Amygdala (tissue), 56 donors: Measurements from ENCODE around the gene SDHAF1.
"Not testable (repeated sequence)": the region's sequence is repeated elsewhere in the genome, so short reads cannot be mapped to it uniquely, and the experiment has no call there.

Experiments used
- DNase-seq, 56 donors: peaks; one replicate each; lab custom pipeline; 2025; lab: John Stamatoyannopoulos, UW

SDHAF1 gene

GRCh38 chr19:35995048-35995993 lies at the start of gene SDHAF1:
Gene SDHAF1 (plus strand): TSS chr19:35995188. CDS start chr19:35995275, 87 bp downstream.
- peak; percentile 32 to 98 (median 92) for DNase-seq

DNA sequence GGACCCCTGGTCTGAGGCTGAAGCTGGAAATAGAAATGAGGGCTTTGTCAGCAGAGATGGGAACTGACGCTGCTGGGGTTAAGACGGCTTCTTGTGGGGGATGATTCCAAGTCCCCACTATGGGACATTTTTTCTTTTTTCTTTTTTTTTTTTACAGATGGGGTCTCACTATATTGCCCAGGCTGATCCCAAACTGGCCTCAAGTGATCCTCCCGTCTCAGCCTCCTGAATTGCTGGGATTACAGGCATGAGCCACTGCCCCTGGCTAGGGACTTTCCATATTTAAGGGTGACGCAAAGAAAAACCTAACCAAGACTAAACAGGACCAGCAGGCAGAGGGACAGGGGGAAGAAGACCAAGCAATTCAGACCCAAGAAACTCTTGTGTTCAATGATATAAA lies 48.8 kb upstream of the SDHAF1 start:
- DNase-seq = no peak

GRCh38 chr19:35949131-35949530 lies 45.9 kb upstream of the SDHAF1 start:
- no peak for DNase-seq

- DNase-seq = no peak
These were observed 38.9 kb upstream of the SDHAF1 start for GRCh38 chr19:35955881-35956634.

DNA sequence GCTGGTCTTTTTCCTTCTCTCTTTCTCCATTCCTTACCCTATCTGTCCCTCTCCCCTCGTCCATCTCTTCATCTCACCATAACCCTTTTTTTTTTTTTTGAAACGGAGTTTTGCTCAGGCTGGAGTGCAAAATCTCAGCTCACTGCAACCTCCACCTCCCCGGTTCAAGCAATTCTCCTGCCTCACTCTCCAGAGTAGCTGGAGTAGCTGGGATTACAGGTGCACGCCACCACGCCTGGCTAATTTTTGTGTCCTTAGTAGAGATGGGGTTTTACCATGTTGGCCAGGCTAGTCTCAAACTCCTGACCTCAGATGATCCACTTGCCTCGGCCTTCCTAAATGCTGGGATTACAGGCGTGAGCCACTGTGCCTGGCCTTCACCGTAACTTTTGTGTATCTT lies 37.6 kb upstream of the SDHAF1 start:
- DNase-seq = not testable (repeated sequence)

GRCh38 chr19:35958660-35959039 lies 36.3 kb upstream of the SDHAF1 start:
- no peak for DNase-seq

GRCh38 chr19:35959040-35959967 lies 35.7 kb upstream of the SDHAF1 start:
- DNase-seq = peak in 32 of 56 donors; percentile 5 to 77 (median 40)

GRCh38 chr19:35959968-35960320 lies 35.0 kb upstream of the SDHAF1 start:
- no peak for DNase-seq

- no peak for DNase-seq
These were observed 34.5 kb upstream of the SDHAF1 start for GRCh38 chr19:35960432-35960972.

GRCh38 chr19:35963514-35963913 lies 31.5 kb upstream of the SDHAF1 start:
- peak in 3 of 56 donors; percentile 7 to 14 (median 8) for DNase-seq

GRCh38 chr19:35966771-35967170 lies 28.2 kb upstream of the SDHAF1 start:
- DNase-seq = no peak

- peak in 2 of 56 donors; percentile 18 to 30 for DNase-seq
These were observed 21.5 kb upstream of the SDHAF1 start for GRCh38 chr19:35973487-35973886.

DNA sequence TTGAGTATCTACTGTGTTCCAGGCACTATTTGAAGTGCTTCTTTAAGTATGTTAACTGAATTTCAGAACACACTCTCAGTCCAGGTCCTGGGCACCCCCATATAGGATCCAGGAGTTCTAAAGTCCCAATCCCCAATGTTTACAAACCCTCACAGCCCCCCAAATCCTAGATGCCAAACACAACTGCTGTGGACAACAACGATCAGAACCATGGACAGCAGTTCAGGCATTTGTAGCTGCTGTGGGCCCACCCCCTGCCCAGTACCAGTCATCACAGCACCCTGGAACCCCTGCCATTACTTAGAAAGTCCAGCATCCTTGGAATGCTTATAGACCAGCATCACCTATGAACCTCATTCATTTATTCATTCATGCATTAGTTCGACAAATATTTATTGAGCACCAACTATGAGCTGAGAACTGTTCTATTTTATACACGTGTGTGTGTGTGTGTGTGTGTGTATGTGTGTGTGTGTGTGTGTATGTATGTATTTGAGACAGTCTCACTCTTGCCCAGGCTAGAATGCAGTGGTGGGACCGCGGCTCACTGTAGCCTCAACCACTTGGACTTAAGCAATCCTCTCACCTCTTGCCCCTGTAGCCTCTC lies 19.3 kb upstream of the SDHAF1 start:
- no peak for DNase-seq

DNA sequence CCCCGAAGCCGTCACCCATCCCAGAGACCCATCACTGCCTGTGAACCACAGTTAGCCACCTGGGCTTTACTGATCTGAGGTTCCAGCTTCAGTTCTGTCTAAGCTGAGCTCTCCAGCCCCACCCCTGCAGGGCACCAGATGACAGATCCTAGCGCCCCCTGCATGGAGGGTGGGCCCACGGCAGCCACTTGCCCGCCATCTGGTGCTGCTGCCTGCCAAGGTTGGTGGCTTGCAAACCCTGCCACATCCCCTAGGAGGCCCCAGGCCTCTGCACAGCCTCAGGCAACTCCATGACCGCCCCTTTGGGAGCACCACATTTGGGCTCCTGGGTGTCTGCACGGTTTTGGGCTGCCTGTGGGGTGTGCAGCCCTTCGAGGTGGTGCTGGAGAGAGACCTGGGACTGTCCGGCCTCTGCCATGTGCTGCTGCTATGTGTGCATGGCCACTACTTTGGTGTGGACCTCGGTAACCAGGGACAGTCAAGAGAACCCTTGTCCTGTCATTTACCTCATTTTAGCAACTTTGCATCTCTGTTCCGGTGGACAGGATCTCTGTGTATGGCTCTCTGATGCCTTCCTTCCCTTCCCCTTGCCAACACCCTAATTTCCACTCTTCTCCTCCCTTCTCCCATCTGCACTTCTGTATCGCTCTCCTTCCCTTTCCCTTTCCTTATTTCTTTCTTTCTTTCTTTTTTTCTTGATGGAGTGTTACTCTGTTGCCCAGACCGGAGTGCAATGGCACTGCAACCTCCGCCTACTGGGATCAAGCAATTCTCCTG lies 17.4 kb upstream of the SDHAF1 start:
- no peak for DNase-seq

DNA sequence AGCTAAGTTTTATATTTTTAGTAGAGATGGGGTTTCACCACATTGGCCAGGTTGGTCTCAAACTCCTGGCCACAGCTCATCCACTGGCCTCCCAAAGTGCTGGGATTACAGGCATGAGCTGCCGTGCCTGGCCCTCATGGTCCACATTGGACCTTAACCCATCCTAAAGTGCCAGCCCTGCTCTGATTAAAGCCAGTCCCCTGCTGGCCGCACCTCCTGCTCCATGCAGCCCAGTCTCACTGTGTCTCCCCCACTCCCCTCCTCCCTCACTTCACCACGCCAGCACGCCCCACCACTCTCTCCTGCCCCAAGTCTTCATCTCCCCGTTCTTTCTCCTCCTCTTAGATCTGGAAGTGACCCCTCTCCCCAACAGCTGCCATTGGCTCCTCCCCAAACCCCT lies 16.7 kb upstream of the SDHAF1 start:
- DNase-seq = no peak

GRCh38 chr19:35978832-35979365 lies 16.1 kb upstream of the SDHAF1 start:
- no peak for DNase-seq

DNA sequence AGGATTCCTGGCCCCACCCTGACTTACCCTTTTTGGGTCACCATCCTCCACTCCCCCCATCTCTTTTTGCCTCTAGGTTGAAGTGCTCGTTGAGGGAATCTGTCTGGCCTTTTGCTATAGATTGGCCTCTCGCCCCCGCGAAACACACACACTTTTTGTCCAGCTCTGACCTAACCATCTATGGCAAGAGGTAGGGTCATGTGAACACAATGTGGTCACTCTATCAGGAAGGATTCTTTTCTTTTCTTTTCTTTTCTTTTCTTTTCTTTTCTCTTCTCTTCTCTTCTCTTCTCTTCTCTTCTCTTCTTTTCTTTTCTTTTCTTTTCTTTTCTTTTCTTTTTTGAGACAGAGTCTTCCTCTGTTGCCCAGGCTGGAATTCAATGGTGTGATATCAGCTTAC lies 14.0 kb upstream of the SDHAF1 start:
- DNase-seq = not testable (repeated sequence)

GRCh38 chr19:35983177-35983576 lies 11.8 kb upstream of the SDHAF1 start:
- DNase-seq = no peak

DNA sequence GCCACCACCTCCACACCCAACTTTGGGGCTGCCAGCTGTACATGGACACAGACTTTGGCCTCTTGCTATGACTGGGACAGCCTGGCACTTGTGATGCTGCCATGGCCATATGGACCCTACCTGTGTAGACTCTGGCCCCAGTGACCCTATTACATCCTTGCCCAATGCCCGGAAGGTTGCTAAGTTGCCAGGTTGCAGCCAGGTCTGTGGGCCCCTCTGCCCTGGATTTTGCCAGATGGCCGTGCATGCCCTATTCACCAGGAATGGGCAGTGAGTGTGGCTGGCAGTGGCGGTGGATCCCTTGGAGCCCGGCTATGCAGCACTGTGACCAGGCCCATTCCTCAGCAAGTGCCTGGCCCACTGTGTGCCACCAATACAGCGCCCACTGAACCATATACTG lies 8.9 kb upstream of the SDHAF1 start:
- DNase-seq = no peak
